Stimulated activated CD8-positive, alpha-beta memory T cell treated with anti-CD3 and anti-CD28 coated beads, Interleukin-12 subunit alpha, Interleukin-12 subunit beta, amount 100 ng/mL, for 4 hours (primary cell): ENCODE measurements around the gene ACVR2B.

Source experiments
- DNase-seq: peaks from one replicate; pipeline ENCODE4 v3.0.0-alpha.2; 2020; ENCODE audit warnings: low read depth

ACVR2B gene

GRCh38 chr3:38488949-38489348 lies 35.3 kb downstream of the ACVR2B start:
- no peak for DNase-seq

GRCh38 chr3:38489766-38490165 lies 36.1 kb downstream of the ACVR2B start:
- DNase-seq = no peak

GRCh38 chr3:38490281-38491030 lies 36.8 kb downstream of the ACVR2B start:
- DNase-seq = no peak

GRCh38 chr3:38491215-38491614 lies 37.5 kb downstream of the ACVR2B start:
- no peak for DNase-seq

GRCh38 chr3:38493031-38493430 lies 39.3 kb downstream of the ACVR2B start:
- DNase-seq = no peak

- DNase-seq = peak; percentile 90
Observed at GRCh38 chr3:38496131-38496910, 42.6 kb downstream of the ACVR2B start, which contains the start of gene EXOG. Gene EXOG, plus strand, starts transcription at chr3:38496340. Its CDS starts 28 bp downstream, at chr3:38496368.

GRCh38 chr3:38497031-38497430 lies 43.3 kb downstream of the ACVR2B start:
- DNase-seq = no peak

GRCh38 chr3:38500688-38501417 lies 47.2 kb downstream of the ACVR2B start:
- no peak for DNase-seq

GRCh38 chr3:38507120-38507519 lies 53.4 kb downstream of the ACVR2B start:
- no peak for DNase-seq

GRCh38 chr3:38509732-38510131 lies 56.0 kb downstream of the ACVR2B start:
- DNase-seq = no peak

GRCh38 chr3:38510631-38511030 lies 56.9 kb downstream of the ACVR2B start:
- no peak for DNase-seq

GRCh38 chr3:38511546-38511945 lies 57.9 kb downstream of the ACVR2B start:
- DNase-seq = no peak

GRCh38 chr3:38515367-38515766 lies 61.7 kb downstream of the ACVR2B start:
- DNase-seq = no peak

- no peak for DNase-seq
Observed at GRCh38 chr3:38516669-38517068, 63.0 kb downstream of the ACVR2B start.

GRCh38 chr3:38519000-38519399 lies 65.3 kb downstream of the ACVR2B start:
- DNase-seq = no peak

- DNase-seq = no peak
Observed at GRCh38 chr3:38519651-38520050, 66.0 kb downstream of the ACVR2B start.

- DNase-seq = peak; percentile 5
Observed at GRCh38 chr3:38521391-38521987, 67.8 kb downstream of the ACVR2B start.

- no peak for DNase-seq
Observed at GRCh38 chr3:38522002-38522401, 68.3 kb downstream of the ACVR2B start.

GRCh38 chr3:38524141-38524739 lies 70.5 kb downstream of the ACVR2B start:
- no peak for DNase-seq

- DNase-seq = no peak
Observed at GRCh38 chr3:38526792-38527191, 73.1 kb downstream of the ACVR2B start.

GRCh38 chr3:38528457-38528856 lies 74.8 kb downstream of the ACVR2B start:
- no peak for DNase-seq

- no peak for DNase-seq
Observed at GRCh38 chr3:38532529-38532928, 78.8 kb downstream of the ACVR2B start.
